Astrocyte (in vitro differentiated cells and primary cell): ENCODE data around the gene KCNJ1. TPM values are rescaled to one million over a fixed set of nuclear protein-coding genes. Genes with fewer than 3 reads are reported as not detected.

Experiments
- DNase-seq: peaks from one replicate; pipeline ENCODE4 v3.0.0-alpha.2; 2010; ENCODE audit warnings: low read depth
- FAIRE-seq: peaks from 2 replicates; lab custom pipeline; 2011; peaks lifted over from hg19 to GRCh38; lab: Jason Lieb, UNC
- H2AFZ ChIP-seq: 2 replicates; pipeline ENCODE4 v1.6.0; 2012; ENCODE audit warnings: low read depth, low read length, inconsistent platforms
- H3K27ac ChIP-seq: 2 replicates; pipeline ENCODE4 v1.5.1; 2011; ENCODE audit warnings: low read depth, low read length, inconsistent platforms
- H3K27me3 ChIP-seq: 2 replicates; pipeline ENCODE4 v1.6.0; 2011; ENCODE audit warnings: low read length, inconsistent platforms; ENCODE audit not compliant: insufficient read depth
- H3K36me3 ChIP-seq: 2 replicates; pipeline ENCODE4 v1.5.1; 2011; ENCODE audit warnings: low read length, inconsistent platforms; ENCODE audit not compliant: insufficient read depth
- H3K4me1 ChIP-seq: 2 replicates; pipeline ENCODE4 v1.5.1; 2011; ENCODE audit warnings: low read length, inconsistent platforms; ENCODE audit not compliant: insufficient read depth
- H3K4me2 ChIP-seq: 2 replicates; pipeline ENCODE4 v1.6.0; 2012; ENCODE audit warnings: low read length, inconsistent platforms
- H3K4me3 ChIP-seq: 2 replicates; pipeline ENCODE4 v1.5.1; 2011; ENCODE audit warnings: low read depth, mild to moderate bottlenecking, low read length, inconsistent platforms; ENCODE audit not compliant: insufficient read depth
- H3K79me2 ChIP-seq: 2 replicates; pipeline ENCODE4 v1.6.0; 2012; ENCODE audit warnings: mild to moderate bottlenecking, low read length, inconsistent platforms; ENCODE audit not compliant: insufficient read depth
- H3K9ac ChIP-seq: 2 replicates; pipeline ENCODE4 v1.6.0; 2012; ENCODE audit warnings: mild to moderate bottlenecking, low read length, inconsistent platforms
- H3K9me3 ChIP-seq: 2 replicates; pipeline ENCODE4 v1.5.1; 2012; ENCODE audit warnings: low read depth, mild to moderate bottlenecking, low read length, inconsistent platforms; ENCODE audit not compliant: insufficient read depth
- H4K20me1 ChIP-seq: 2 replicates; pipeline ENCODE4 v1.6.0; 2012; ENCODE audit warnings: low read length, inconsistent platforms; ENCODE audit not compliant: insufficient read depth
- H3K27ac Mint-ChIP-seq: one replicate; pipeline ENCODE4 v1.8.0; 2021; ENCODE audit warnings: mild to moderate bottlenecking, mixed read lengths; ENCODE audit not compliant: unreplicated experiment
- H3K27me3 Mint-ChIP-seq: one replicate; pipeline ENCODE4 v1.8.0; 2021; ENCODE audit warnings: low read depth, mixed read lengths; ENCODE audit not compliant: unreplicated experiment
- H3K36me3 Mint-ChIP-seq: one replicate; pipeline ENCODE4 v1.8.0; 2021; ENCODE audit warnings: low read depth, mixed read lengths; ENCODE audit not compliant: unreplicated experiment
- H3K4me1 Mint-ChIP-seq: one replicate; pipeline ENCODE4 v1.8.0; 2021; ENCODE audit warnings: low read depth, mixed read lengths; ENCODE audit not compliant: unreplicated experiment
- H3K4me3 Mint-ChIP-seq: one replicate; pipeline ENCODE4 v1.8.0; 2021; ENCODE audit warnings: mild to moderate bottlenecking, moderate library complexity, mixed read lengths; ENCODE audit not compliant: unreplicated experiment
- H3K9me3 Mint-ChIP-seq: one replicate; pipeline ENCODE4 v1.8.0; 2021; ENCODE audit warnings: mild to moderate bottlenecking, mixed read lengths; ENCODE audit not compliant: unreplicated experiment
- CTCF ChIP-seq: IDR thresholded peaks from 2 replicates; pipeline ENCODE4 v1.5.1; 2011; ENCODE audit warnings: low read depth, mild to moderate bottlenecking, inconsistent platforms, low read length, moderate library complexity; ENCODE audit not compliant: insufficient read depth
- EZH2 ChIP-seq: IDR thresholded peaks from 2 replicates; pipeline ENCODE4 v1.6.1; 2012; ENCODE audit warnings: mild to moderate bottlenecking, low read length, inconsistent platforms; ENCODE audit not compliant: insufficient read depth
- total RNA-seq: library from RNA; stranded (reverse); gene quantifications from 2 replicates; pipeline ENCODE4 v1.2.1, GENCODE V29; 2021

Gene KCNJ1
- total RNA-seq, 1 donor from 2014 or later: not detected

DNA sequence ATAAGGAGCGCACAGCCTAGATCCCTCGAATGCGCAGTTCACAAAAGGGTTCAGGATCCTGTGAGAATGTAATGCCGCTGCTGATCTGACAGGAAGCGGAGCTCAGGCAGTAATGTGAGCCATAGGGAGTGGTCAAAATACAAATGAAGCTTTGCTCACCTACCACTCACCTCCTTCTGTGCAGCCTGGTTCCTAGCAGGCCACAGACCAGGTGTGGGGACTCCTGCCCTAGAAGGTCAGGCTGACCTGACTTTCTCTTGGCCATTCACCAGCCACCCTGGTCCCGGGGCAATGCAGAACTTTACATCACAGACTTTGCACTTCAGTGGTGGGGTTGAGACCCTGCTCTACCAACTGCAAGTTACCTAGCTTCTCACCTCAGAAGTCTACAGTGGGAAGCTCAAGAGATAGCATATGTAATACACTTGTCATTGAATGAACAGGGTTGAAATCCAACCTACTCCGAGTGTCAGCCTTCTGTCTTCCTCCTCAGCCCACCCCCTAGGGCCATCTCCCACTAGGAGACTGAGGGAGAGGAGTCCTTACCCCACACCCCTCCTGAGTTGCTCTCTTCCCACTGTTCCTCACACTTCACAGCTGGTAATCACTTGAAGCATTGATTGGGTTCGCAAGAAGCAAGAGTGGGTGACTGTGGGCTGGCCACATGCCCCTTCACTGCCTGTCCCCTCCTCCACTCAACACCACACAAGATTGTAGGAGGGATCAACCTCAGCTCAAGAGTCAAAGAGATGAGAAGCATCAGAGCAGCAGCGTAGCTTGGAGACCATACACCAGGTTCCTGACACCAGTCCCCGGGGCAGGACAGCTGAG lies 2.0 kb upstream of the KCNJ1 start:
- no peaks in the 10 kb centered on the region for H4K20me1 ChIP-seq
- no peaks in the 10 kb centered on the region for H3K36me3 ChIP-seq
- no peaks in the 10 kb centered on the region for H3K9me3 ChIP-seq
- TF ChIP-seq EZH2 (no peak), CTCF (no peak)
- H3K79me2 ChIP-seq: no peaks in the 10 kb centered on the region
- no peaks in the 10 kb centered on the region for H3K4me1 ChIP-seq
- H2AFZ ChIP-seq: no peak overlapping the region
- H3K4me1 Mint-ChIP-seq: peaks cover 4% of the 10 kb centered on the region
- no peak for DNase-seq
- H3K27ac Mint-ChIP-seq: no peak overlapping the region
- no peaks in the 10 kb centered on the region for H3K9me3 Mint-ChIP-seq
- H3K36me3 Mint-ChIP-seq: no peaks in the 10 kb centered on the region
- H3K27ac ChIP-seq: no peak overlapping the region
- peaks cover 20% of the 10 kb centered on the region for H3K27me3 Mint-ChIP-seq
- FAIRE-seq: no peak
- no peak overlapping the region for H3K4me3 Mint-ChIP-seq
- H3K9ac ChIP-seq: no peak overlapping the region
- H3K4me3 ChIP-seq: no peak overlapping the region
- no peak overlapping the region for H3K4me2 ChIP-seq
- peaks cover 4% of the 10 kb centered on the region for H3K27me3 ChIP-seq

DNA sequence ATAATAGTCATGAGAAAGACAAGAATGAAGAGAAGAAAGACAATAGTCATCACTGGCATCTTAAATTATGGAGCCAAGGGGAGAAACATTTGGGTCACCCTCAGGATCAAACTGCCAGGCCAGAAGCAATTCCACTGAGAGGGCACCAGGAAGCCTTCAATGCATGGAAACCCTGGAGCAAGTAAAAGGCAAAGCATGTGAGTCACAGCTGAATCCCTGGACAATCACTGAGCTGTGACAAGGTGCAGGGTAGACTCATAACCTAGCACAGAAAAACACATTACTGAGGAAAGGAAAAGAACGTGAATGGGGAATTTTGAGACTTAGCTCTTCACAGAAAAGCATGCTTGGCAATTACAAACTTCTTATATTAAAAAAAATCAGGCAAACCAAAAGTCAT lies 1.6 kb downstream of the KCNJ1 start:
- Mint-ChIP-seq H3K36me3 (no peaks in the 10 kb centered on the region), H3K4me3 (no peak overlapping the region), H3K27me3 (no peaks in the 10 kb centered on the region), H3K27ac (no peak overlapping the region), H3K4me1 (peaks cover 15% of the 10 kb centered on the region), H3K9me3 (no peaks in the 10 kb centered on the region)
- no peak for TF ChIP-seq EZH2
- no peak for TF ChIP-seq CTCF
- no peak overlapping the region for H3K27ac ChIP-seq
- H3K79me2 ChIP-seq: no peaks in the 10 kb centered on the region
- H3K36me3 ChIP-seq: no peaks in the 10 kb centered on the region
- no peak overlapping the region for H3K9ac ChIP-seq
- H3K9me3 ChIP-seq: no peaks in the 10 kb centered on the region
- FAIRE-seq (peak; percentile 50), DNase-seq (no peak)
- no peaks in the 10 kb centered on the region for H3K27me3 ChIP-seq
- H3K4me3 ChIP-seq: no peak overlapping the region
- no peak overlapping the region for H2AFZ ChIP-seq
- no peaks in the 10 kb centered on the region for H4K20me1 ChIP-seq
- H3K4me1 ChIP-seq: peaks cover 20% of the 10 kb centered on the region
- H3K4me2 ChIP-seq: no peak overlapping the region
